H1 (cell line): ENCODE measurements around the gene CUL9. TPM values are rescaled to one million over a fixed set of nuclear protein-coding genes. Genes with fewer than 3 reads are reported as not detected.

Experiments
- CTCF ChIA-PET: fragments of 300-600 bp; sonication (Branson Sonifier 250); formaldehyde crosslinking; loops from one replicate; lab custom pipeline; 2021; ENCODE audit not compliant: partially characterized antibody; lab: Charles Lee
- POLR2A ChIA-PET: fragments of 300-600 bp; sonication (Branson Sonifier 250); formaldehyde crosslinking; loops from one replicate; lab custom pipeline; 2021; ENCODE audit warnings: inconsistent platforms; ENCODE audit not compliant: partially characterized antibody; lab: Charles Lee
- DNase-seq, 2 experiments: peaks; one replicate each; pipeline versions ENCODE4 v3.0.0 to v3.0.0-alpha.2; 2010 to 2022; ENCODE audit warnings: low spot score in 2 of 2, low read depth in 1 of 2, mixed read lengths in 1 of 2
- FAIRE-seq: peaks from 2 replicates; lab custom pipeline; 2011; peaks lifted over from hg19 to GRCh38; lab: Jason Lieb, UNC
- H2AFZ ChIP-seq: 2 replicates; pipeline ENCODE4 v1.8.1; 2012; ENCODE audit warnings: low read length, inconsistent platforms
- H2AK5ac ChIP-seq: 2 replicates; pipeline ENCODE4 v1.6.1; 2013; ENCODE audit warnings: low read depth, low read length
- H2BK120ac ChIP-seq: replicated peaks from 2 replicates; pipeline ENCODE3; 2013; ENCODE audit warnings: low read depth, low read length, inconsistent platforms
- H2BK12ac ChIP-seq: 2 replicates; pipeline ENCODE4 v1.6.1; 2013; ENCODE audit warnings: low read depth, low read length
- H2BK15ac ChIP-seq: 2 replicates; pipeline ENCODE4 v1.6.1; 2013; ENCODE audit warnings: low read length
- H2BK20ac ChIP-seq: 2 replicates; pipeline ENCODE4 v1.6.1; 2013; ENCODE audit warnings: low read length
- H2BK5ac ChIP-seq: 2 replicates; pipeline ENCODE4 v1.6.1; 2013; ENCODE audit warnings: low read depth, low read length
- H3K14ac ChIP-seq: 2 replicates; pipeline ENCODE4 v1.6.1; 2013; ENCODE audit warnings: inconsistent platforms; ENCODE audit not compliant: insufficient read length
- H3K18ac ChIP-seq: 2 replicates; pipeline ENCODE4 v1.6.1; 2013; ENCODE audit warnings: low read length; ENCODE audit errors: extremely low read depth
- H3K23ac ChIP-seq: 2 replicates; pipeline ENCODE4 v1.6.1; 2013; ENCODE audit warnings: inconsistent platforms; ENCODE audit not compliant: insufficient read length
- H3K23me2 ChIP-seq: 2 replicates; pipeline ENCODE4 v1.6.1; 2013; ENCODE audit warnings: low read depth, low read length
- H3K27ac ChIP-seq: 2 replicates; pipeline ENCODE4 v1.6.1; 2011; ENCODE audit warnings: low read depth, low read length, inconsistent platforms
- H3K27me3 ChIP-seq, 4 experiments: replicated peaks in 1 of 4; 1 replicate in 1 of 4; 2 replicates in 3 of 4; pipeline versions ENCODE4 v1.6.1 to v1.8.1; 2011 to 2013; ENCODE audit warnings: low read length in 3 of 4, mild to moderate bottlenecking in 3 of 4, inconsistent platforms in 2 of 4, mixed read lengths in 2 of 4, moderate library complexity in 1 of 4; ENCODE audit not compliant: control insufficient read depth in 3 of 4, insufficient read depth in 3 of 4; ENCODE audit errors: extremely low read depth in 1 of 4
- H3K36me3 ChIP-seq, 4 experiments: 2 replicates each; pipeline versions ENCODE4 v1.6.1 to v1.8.1; 2011 to 2013; ENCODE audit warnings: mild to moderate bottlenecking in 4 of 4, low read length in 3 of 4, moderate library complexity in 2 of 4, control low read depth in 1 of 4, inconsistent platforms in 1 of 4; ENCODE audit not compliant: insufficient read depth in 4 of 4, control insufficient read depth in 2 of 4
- H3K4ac ChIP-seq: replicated peaks from 2 replicates; pipeline ENCODE3; 2013; ENCODE audit warnings: low read length, low read depth, mixed read lengths, inconsistent platforms; ENCODE audit not compliant: insufficient read length
- H3K4me1 ChIP-seq, 4 experiments: replicated peaks in 1 of 4; 1 replicate in 1 of 4; 2 replicates in 3 of 4; pipeline versions ENCODE4 v1.6.1 to v1.8.1; 2011 to 2013; ENCODE audit warnings: low read length in 3 of 4, inconsistent platforms in 2 of 4, mixed read lengths in 1 of 4; ENCODE audit not compliant: insufficient read depth in 4 of 4, control insufficient read depth in 3 of 4
- H3K4me2 ChIP-seq, 2 experiments: 2 replicates each; pipeline versions ENCODE4 v1.6.1 to v1.8.1; 2011 to 2013; ENCODE audit warnings: low read depth in 2 of 2, low read length in 2 of 2, control low read depth in 1 of 2, inconsistent platforms in 1 of 2, mild to moderate bottlenecking in 1 of 2; ENCODE audit not compliant: insufficient read depth in 1 of 2
- H3K4me3 ChIP-seq, 4 experiments: fragments of 200-600, 300-600 bp in 1 of 4; sonication (generic), shearing (Covaris generic), sonication (Bioruptor Twin) in 1 of 4; 2 replicates each; pipeline versions ENCODE4 v1.5.1 to v1.8.1; 2011 to 2016; ENCODE audit warnings: low read length in 4 of 4, low read depth in 3 of 4, control low read depth in 2 of 4, inconsistent platforms in 2 of 4, mild to moderate bottlenecking in 2 of 4, mixed read lengths in 1 of 4, moderate library complexity in 1 of 4; ENCODE audit not compliant: insufficient read depth in 2 of 4; ENCODE audit errors: extremely low read depth in 1 of 4
- H3K56ac ChIP-seq: replicated peaks from 2 replicates; pipeline ENCODE3; 2013; ENCODE audit warnings: low read depth, mild to moderate bottlenecking, mixed read lengths, low read length, inconsistent platforms; ENCODE audit not compliant: insufficient read length
- H3K79me1 ChIP-seq: 2 replicates; pipeline ENCODE4 v1.6.1; 2013; ENCODE audit warnings: low read depth, low read length, control low read depth
- H3K79me2 ChIP-seq, 2 experiments: 2 replicates each; pipeline versions ENCODE4 v1.6.1 to v1.8.1; 2012 to 2013; ENCODE audit warnings: low read length in 2 of 2, mild to moderate bottlenecking in 2 of 2, inconsistent platforms in 1 of 2; ENCODE audit not compliant: insufficient read depth in 2 of 2, control insufficient read depth in 1 of 2
- H3K9ac ChIP-seq, 4 experiments: replicated peaks in 1 of 4; 1 replicate in 1 of 4; 2 replicates in 3 of 4; pipeline versions ENCODE4 v1.6.1 to v1.8.1; 2011 to 2013; ENCODE audit warnings: low read depth in 3 of 4, low read length in 3 of 4, control low read depth in 2 of 4, mild to moderate bottlenecking in 2 of 4, moderate library complexity in 2 of 4, inconsistent platforms in 1 of 4; ENCODE audit errors: extremely low read depth in 1 of 4
- H3K9me3 ChIP-seq, 2 experiments: 2 replicates each; pipeline versions ENCODE4 v1.6.1 to v1.8.1; 2012 to 2013; ENCODE audit warnings: mild to moderate bottlenecking in 2 of 2, moderate library complexity in 2 of 2, control low read depth in 1 of 2, inconsistent platforms in 1 of 2, low read depth in 1 of 2, low read length in 1 of 2, mixed read lengths in 1 of 2; ENCODE audit not compliant: insufficient read depth in 2 of 2
- H4K20me1 ChIP-seq, 2 experiments: replicated peaks in 1 of 2; 2 replicates each; pipeline versions ENCODE3 to v1.8.1; 2011 to 2013; ENCODE audit warnings: inconsistent platforms in 2 of 2, low read length in 2 of 2, mild to moderate bottlenecking in 1 of 2; ENCODE audit not compliant: insufficient read depth in 2 of 2, control insufficient read depth in 1 of 2
- H4K5ac ChIP-seq: 2 replicates; pipeline ENCODE4 v1.6.1; 2013; ENCODE audit warnings: low read length, low read depth, mixed read lengths, inconsistent platforms; ENCODE audit not compliant: insufficient read length
- H4K8ac ChIP-seq: 2 replicates; pipeline ENCODE4 v1.8.0; 2013; ENCODE audit warnings: mild to moderate bottlenecking, moderate library complexity, low read length, inconsistent platforms; ENCODE audit not compliant: insufficient read depth; ENCODE audit errors: extremely low read depth
- H4K91ac ChIP-seq: replicated peaks from 2 replicates; pipeline ENCODE3; 2013; ENCODE audit warnings: low read length, mixed read lengths, inconsistent platforms; ENCODE audit not compliant: insufficient read length
- FOSL1 ChIP-seq: IDR thresholded peaks from 2 replicates; pipeline ENCODE4 v1.6.1; 2011; ENCODE audit warnings: mild to moderate bottlenecking, low read depth, low read length, moderate library complexity; ENCODE audit not compliant: insufficient read depth
- KDM1A ChIP-seq: fragments of 200-600, 300-600 bp; sonication (generic); IDR thresholded peaks from 2 replicates; pipeline ENCODE4 v1.7.1; 2016; ENCODE audit warnings: mild to moderate bottlenecking, low read length, borderline replicate concordance
- POLR2A ChIP-seq, 2 experiments: IDR thresholded peaks; 1 replicate in 1 of 2; 2 replicates in 1 of 2; pipeline ENCODE4 v1.6.1; 2011; ENCODE audit warnings: low read depth in 2 of 2, low read length in 2 of 2, mild to moderate bottlenecking in 2 of 2; ENCODE audit errors: control extremely low read depth in 1 of 2
- SP4 ChIP-seq: IDR thresholded peaks from 2 replicates; pipeline ENCODE4 v1.6.1; 2012; ENCODE audit warnings: low read length, inconsistent platforms
- SUZ12 ChIP-seq: fragments of 200-600 bp; sonication (generic); IDR thresholded peaks from 2 replicates; pipeline ENCODE4 v1.6.1; 2012; ENCODE audit warnings: mild to moderate bottlenecking, inconsistent platforms, low read length, moderate library complexity, mixed read lengths
- TAF1 ChIP-seq: IDR thresholded peaks from 2 replicates; pipeline ENCODE4 v1.6.1; 2011; ENCODE audit warnings: mild to moderate bottlenecking, low read depth, low read length
- WGBS, 2 experiments: shearing (Covaris generic) in 1 of 2; methylation state at CpG; one replicate each; pipeline versions ENCODE4 v1.1.6 to v1.1.7; 2013 to 2015; ENCODE audit warnings: low lambda C conversion rate in 2 of 2, mixed read lengths in 2 of 2, inconsistent platforms in 1 of 2, low coverage in 1 of 2, missing lambda C conversion rate in 1 of 2; ENCODE audit not compliant: insufficient replicate concordance in 2 of 2, insufficient coverage in 1 of 2, insufficient read length in 1 of 2; ENCODE audit errors: extremely low coverage in 1 of 2, missing lambda C conversion rate in 1 of 2; 5-methylcytosine and 5-hydroxymethylcytosine counted together
- polyA plus RNA-seq, 7 experiments: library from polyadenylated mRNA; depleted of rRNA in 3 of 7; stranded (reverse) in 5 of 7; unstranded in 2 of 7; fragments of >200 nt in 5 of 7; fragments of 200-250 nt in 2 of 7; gene quantifications; 1 replicate in 5 of 7; 2 replicates in 1 of 7; 4 replicates in 1 of 7; pipeline versions ENCODE4 v1.2.1 to v1.2.3, GENCODE V29; 2011 to 2013; ENCODE audit warnings: missing spikeins in 2 of 7, mixed read lengths in 2 of 7
- total RNA-seq: library from RNA; stranded (reverse); fragmentation: NEBNext Ultra II Directional; extraction: Animal tissue kit (Norgen Biotek cat#: 25700); gene quantifications from 2 replicates; pipeline ENCODE4 v1.2.1, GENCODE V29; 2021
- TF ChIP-seq, protein P1 (sequence below): IDR thresholded peaks from 2 replicates; pipeline ENCODE4 v1.6.1; 2011; ENCODE audit warnings: low read depth, mild to moderate bottlenecking, low read length; ENCODE audit not compliant: insufficient read depth

CUL9 gene
- total and polyA plus RNA-seq, 2 of the 8 experiments (the other 6 are each of a cell fraction or from before 2014, with no cell fraction given) = 7.7 to 9.8 TPM

DNA sequence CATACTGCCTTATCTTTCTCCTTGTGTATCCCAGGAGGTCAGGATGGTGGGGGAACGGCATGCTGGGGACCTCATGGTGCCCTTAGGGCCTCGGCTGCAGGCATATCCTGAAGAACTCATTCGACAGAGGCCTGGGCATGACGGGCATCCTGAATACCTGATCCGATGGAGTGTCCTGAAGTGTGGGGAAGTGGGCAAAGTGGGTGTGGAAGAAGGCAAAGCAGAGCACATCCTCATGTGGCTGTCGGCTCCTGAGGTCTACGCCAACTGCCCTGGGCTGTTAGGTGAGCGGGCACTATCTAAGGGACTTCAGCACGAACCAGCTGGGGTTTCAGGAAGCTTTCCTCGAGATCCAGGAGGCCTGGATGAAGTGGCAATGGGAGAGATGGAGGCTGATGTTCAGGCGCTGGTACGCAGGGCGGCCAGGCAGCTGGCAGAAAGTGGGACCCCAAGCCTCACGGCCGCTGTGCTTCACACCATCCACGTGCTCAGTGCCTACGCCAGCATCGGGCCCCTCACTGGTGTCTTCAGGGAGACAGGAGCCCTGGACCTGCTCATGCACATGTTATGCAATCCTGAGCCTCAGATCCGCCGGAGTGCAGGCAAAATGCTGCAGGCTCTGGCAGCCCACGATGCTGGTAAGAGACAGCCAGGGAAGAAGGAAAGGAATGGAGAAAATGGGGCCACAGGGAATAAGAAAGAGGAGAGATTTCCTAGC lies 2.4 kb downstream of the CUL9 start:
- Histone ChIP-seq H3K79me2 (no peaks in the 10 kb centered on the region), H3K79me1 (no peaks in the 10 kb centered on the region), H2BK12ac (no peak overlapping the region), H3K9ac (no peak overlapping the region), H3K27ac (no peak overlapping the region), H3K23me2 (peaks cover 8% of the 10 kb centered on the region), H3K4me2 (no peak overlapping the region), H4K5ac (no peak overlapping the region), H4K20me1 (no peaks in the 10 kb centered on the region), H3K18ac (no peak overlapping the region), H2BK15ac (no peak overlapping the region), H2BK120ac (no peak overlapping the region), H3K14ac (no peak overlapping the region), H2BK20ac (0 out of 2 replicates have a peak overlapping the region, but pooled peaks have one; percentile 48), H3K4me1 (peaks cover 0 to 3% (median 1%) of the 10 kb centered on the region in 4 experiments; a peak in 1 of 7 replicates), H3K36me3 (peaks cover 0 to 3% (median 1%) of the 10 kb centered on the region in 4 experiments; a peak in 4 of 8 replicates), H3K4me3 (no peak overlapping the region), H3K27me3 (no peaks in the 10 kb centered on the region; a peak in 1 of 7 replicates), H3K9me3 (no peaks in the 10 kb centered on the region), H2AK5ac (no peak overlapping the region), H3K23ac (no peak overlapping the region), H4K91ac (no peak overlapping the region), H3K56ac (no peak overlapping the region), H2AFZ (no peak overlapping the region)
- FAIRE-seq = no peak
- ChIA-PET CTCF (no interaction called here), POLR2A (interaction anchor here (1.1 to 2.9 kb wide), 3 partner anchors 10 to 54 kb away, joined by 3 to 16 read pairs (median 9); partner anchors contain the start of gene SRF)
- DNase-seq = no peak
- WGBS, 2 experiments = 94% methylated on average over 21 of the region's 21 CpGs; no CpG with 5 or more reads in 1 of the 2 experiments
- no peak for TF ChIP-seq KDM1A
- no peak for TF ChIP-seq TAF1
- TF ChIP-seq FOSL1 = no peak
- TF ChIP-seq SUZ12 = no peak
- TF ChIP-seq SP4 = no peak
- no peak for TF ChIP-seq POLR2A (IDR thresholded peaks at IDR 0.05; ENCODE audit: control extremely low read depth in 1 of 2, low read depth in 2 of 2, low read length in 2 of 2)
- TF ChIP-seq, protein P1, sequence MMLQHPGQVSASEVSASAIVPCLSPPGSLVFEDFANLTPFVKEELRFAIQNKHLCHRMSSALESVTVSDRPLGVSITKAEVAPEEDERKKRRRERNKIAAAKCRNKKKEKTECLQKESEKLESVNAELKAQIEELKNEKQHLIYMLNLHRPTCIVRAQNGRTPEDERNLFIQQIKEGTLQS = no peak
- TF ChIP-seq, all 59 proteins: peak for 0
- H2BK5ac ChIP-seq = no peak overlapping the region; the same call in 1 of the 2 replicates
- H3K4ac ChIP-seq = no peak overlapping the region
- H4K8ac ChIP-seq = peak overlapping the region; percentile 66; the same call in 1 of the 2 replicates
